WI38 (cell line): ENCODE data around the gene ZNF101.

Experiments
- H3K4me3 ChIP-seq: 2 replicates; pipeline ENCODE4 v1.5.1; 2011; ENCODE audit warnings: low read depth, mild to moderate bottlenecking, control low read depth, low read length
- CTCF ChIP-seq: IDR thresholded peaks from 2 replicates; pipeline ENCODE4 v1.5.1; 2012; ENCODE audit warnings: low read depth, mild to moderate bottlenecking, control low read depth, low read length

Gene ZNF101

GRCh38 chr19:19650331-19650730, 18.3 kb upstream of the ZNF101 start:
- H3K4me3 ChIP-seq, result no peak overlapping the region
- TF ChIP-seq CTCF, result no peak

DNA sequence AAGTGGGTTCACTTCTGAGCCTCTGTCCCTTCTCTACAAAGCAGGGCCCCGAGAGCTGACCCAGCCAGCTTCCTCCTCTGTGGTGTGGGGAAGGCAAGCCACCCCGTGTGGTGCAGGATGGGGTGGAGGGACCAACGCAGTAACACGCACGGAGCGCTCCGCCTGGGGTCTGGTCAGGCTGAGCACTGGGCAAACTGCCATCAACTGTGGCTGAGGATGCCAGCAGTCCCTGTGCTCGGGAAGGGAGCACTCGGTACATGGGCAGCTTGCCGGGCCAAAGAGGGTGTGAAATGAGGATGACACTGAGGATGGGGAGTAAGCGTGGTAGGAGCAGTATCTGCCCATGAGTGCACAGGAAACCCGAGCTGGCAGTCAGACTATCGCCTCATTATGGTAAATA, 17.6 kb upstream of the ZNF101 start:
- TF ChIP-seq CTCF, result no peak
- no peak overlapping the region for H3K4me3 ChIP-seq

DNA sequence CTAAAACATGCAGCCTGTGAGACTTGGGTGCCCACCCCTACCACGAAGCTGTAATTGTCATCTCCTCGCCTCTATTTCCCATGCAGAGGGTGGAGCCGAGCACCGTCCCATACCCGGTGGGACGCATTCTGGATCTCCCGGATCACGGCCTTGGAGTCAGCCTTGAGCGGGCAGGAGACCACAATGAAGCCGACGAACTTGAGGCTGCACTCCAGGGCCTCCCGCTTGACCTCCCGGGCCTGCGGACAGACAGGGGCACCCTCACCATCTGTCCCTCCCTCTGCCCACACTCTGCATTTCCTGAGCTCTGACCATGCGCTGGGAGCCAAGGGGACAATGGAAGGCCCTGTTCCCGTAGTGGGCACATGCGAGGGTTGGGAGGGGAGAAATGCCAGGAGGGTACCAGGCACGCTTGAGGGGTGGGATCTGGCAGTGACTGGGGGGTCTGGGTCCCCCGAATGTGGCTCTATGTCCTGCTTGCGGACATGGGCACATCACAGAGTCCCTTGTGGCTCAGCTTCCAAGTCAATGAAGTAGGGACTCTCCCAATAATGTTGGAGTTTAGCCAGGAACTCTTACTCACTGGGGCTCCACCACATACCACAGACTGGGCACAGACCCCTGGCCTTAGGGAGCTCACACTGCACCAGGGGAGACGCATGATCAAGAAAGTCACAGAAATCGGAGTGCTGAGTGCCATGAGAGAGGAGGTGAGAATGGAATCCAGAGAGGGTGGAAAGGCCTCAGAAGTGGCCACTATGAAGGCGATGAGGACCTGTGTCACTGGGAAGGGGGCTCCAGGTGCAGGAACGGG, 15.9 kb upstream of the ZNF101 start:
- no peak for TF ChIP-seq CTCF
- no peak overlapping the region for H3K4me3 ChIP-seq

GRCh38 chr19:19653597-19654147, 15.0 kb upstream of the ZNF101 start:
- no peak for TF ChIP-seq CTCF
- no peak overlapping the region for H3K4me3 ChIP-seq

DNA sequence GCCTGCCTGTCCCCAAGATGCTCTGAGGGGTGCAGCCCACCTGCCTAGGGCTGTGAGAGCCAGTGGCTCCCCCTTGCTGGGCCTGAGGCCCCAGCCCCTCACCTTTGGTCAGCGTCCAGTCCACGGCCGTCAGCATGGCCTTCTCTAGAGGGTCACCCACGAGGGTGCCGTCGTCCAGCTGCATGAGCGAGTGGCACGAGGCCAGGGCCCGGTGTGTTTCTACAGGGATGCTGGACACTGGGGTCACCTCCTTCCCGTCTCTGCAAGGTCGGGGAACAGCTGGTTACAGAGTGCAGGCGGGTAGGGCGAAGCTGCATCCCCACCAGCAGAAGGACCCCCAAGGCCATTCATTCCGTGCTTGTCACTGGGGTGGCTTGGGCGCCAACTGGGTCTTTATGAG, 14.2 kb upstream of the ZNF101 start:
- no peak overlapping the region for H3K4me3 ChIP-seq
- TF ChIP-seq CTCF, result no peak

- no peak for TF ChIP-seq CTCF
Observed at GRCh38 chr19:19655051-19655594, 13.5 kb upstream of the ZNF101 start.

More at GRCh38 chr19:19655051-19655594, 13.5 kb upstream of the ZNF101 start:
- no peak overlapping the region for H3K4me3 ChIP-seq
